Stimulated activated CD4-positive, alpha-beta T cell treated with anti-CD3 and anti-CD28 coated beads, TNF-alpha, amount 100 ng/mL, for 48 hours (primary cell): Measurements from ENCODE around the gene ALDOA.
"Not testable (repeated sequence)": the region's sequence is repeated elsewhere in the genome, so short reads cannot be mapped to it uniquely, and the experiment has no call there.

ENCODE experiments used
- DNase-seq, 3 donors: peaks; one replicate each; pipeline ENCODE4 v3.0.0-alpha.2; 2020; ENCODE audit warnings: low read depth in 3 of 3

ALDOA gene

DNA sequence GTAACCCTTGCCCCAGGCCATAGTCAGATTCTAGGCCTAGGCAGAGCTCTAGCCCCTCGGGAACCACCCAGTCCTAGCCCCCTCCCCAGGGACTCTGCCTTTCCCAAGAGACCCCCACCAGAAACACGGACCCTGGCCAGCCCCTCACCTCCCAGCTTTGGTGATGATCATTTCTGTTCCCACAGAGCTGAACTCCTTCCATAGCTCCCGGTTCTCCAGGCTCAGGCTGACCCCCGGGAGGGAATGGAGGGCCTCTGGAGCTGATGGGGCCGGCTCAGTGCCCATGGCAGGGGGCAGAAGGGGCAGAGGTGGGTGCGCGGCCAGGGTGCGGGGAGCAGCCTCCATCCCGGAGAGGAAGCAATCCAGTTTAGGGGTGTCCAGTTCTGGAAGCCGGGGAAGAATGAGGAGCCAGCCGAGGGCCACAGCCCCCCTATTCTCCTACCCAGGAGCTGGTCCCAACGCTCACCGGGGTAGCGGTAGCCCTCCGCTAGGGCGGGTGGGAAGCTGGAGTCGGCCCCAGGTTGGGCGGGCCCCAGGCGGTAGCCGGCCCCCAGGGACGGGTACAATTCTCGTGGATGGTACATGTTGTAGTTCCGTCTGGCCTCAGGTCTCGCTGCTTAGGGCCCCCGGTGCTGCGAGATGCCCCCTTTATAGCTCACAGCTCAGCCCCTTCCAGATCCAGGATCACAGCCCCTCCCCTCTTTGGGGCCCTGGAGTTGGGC is 25.2 kb downstream of the ALDOA start:
- DNase-seq, result no peak

- peak; percentile 90 to 91 (median 90) for DNase-seq
Observed at GRCh38 chr16:30091474-30092372, 26.2 kb downstream of the ALDOA start, which contains the start of gene TBX6. Gene TBX6 (minus strand): TSS chr16:30091924. CDS start chr16:30091193, 731 bp downstream.

GRCh38 chr16:30092373-30093010 is 26.9 kb downstream of the ALDOA start:
- DNase-seq, result peak; percentile 43 to 61 (median 55)

DNA sequence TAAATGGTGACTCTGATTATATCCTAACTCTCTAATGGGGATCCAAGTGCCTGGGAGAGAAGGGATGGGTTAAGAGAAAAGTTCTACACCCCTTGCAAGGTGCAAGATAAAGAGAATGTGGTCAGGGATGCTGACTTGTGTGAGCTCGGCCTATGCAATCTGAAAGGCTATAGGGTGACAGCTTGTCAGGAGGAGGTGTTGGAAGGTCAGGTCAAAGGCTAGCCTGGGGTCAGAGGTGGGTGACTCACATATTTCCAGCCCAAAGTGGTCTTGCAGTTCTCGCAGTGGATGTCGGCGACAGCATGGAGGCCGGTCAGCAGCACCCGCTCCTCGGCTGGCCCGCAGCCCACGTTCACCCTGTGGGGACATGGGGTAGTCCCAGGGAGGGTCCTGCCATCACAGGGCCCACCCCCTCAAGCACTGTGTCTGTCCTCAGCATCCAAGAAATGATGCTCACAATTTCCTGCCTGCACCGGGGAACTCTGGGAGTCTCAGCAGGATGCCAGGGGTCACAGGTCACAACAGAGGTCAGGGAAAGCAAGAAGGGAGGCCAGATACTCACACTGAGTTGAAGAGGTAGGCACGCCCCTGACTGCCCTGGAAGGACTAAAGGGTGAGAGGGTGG is 29.1 kb downstream of the ALDOA start:
- no peak for DNase-seq

GRCh38 chr16:30095166-30096078 is 29.9 kb downstream of the ALDOA start:
- DNase-seq, result no peak

DNA sequence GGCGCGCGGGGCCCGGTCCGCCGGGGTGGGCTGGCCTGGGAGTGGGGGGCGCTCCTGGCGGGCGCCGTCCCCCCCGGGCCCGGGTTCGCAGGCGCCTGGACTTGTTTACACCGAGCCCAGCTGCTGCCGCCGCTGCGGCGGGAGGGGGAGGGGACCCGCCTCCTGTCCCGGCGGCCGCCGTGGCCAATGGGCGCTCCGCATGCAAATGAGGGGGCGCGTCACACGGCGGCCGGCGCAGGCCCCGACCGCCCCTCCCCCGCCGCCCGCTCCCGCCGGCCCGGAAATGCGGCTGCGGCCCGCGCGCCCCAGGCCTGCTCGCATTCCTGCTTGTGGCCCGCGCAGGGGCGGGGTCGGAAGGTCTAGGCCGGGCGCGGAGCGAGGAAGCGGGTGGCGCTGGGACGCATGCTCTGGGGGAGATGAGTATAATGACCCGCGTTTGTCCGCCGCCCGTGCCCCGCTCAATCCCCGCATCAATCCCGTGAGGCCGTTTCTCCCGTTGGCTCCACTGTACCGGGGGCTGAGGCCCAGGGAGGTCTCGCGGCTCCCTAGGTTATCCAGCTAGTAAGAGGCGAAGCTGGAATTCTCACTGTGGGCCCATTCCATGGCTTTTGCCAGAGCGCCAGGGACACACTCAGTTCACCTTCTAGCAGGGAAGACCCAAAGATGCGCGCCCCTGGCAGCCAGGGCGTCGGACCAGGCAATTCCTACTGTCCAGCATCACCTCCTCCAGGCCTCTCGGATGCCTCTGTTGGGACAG is 30.7 kb downstream of the ALDOA start, which contains the start of gene YPEL3:
TSS of gene YPEL3 (minus strand) at position 109 of the 757 bp plus-strand sequence. CDS start 731 bp downstream, outside the sequence.
- DNase-seq, result peak; percentile 73 to 91 (median 79)

GRCh38 chr16:30096862-30097563 is 31.5 kb downstream of the ALDOA start:
- no peak for DNase-seq

DNA sequence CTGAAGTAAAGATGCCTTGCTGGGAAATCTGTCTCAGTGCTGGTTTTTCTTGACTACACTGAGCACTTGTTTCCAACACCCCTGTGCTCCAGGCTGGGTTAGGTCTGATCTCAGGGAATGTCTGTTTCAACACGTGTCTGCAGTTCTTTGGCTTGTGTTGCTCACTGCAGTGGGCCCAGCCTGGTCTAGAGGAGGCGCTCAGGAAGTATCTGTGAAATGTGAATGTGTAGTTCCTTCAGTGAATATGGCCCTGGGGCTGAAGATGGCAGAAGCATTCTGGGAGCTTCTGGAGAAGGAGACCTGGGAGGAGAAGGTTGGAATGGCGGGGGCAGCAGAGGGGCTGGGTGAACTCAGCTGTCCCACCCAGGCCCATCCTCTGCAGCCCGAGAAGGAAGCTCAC is 38.5 kb downstream of the ALDOA start:
- no peak for DNase-seq

- DNase-seq, result no peak
Observed at GRCh38 chr16:30104492-30104891, 38.9 kb downstream of the ALDOA start.

DNA sequence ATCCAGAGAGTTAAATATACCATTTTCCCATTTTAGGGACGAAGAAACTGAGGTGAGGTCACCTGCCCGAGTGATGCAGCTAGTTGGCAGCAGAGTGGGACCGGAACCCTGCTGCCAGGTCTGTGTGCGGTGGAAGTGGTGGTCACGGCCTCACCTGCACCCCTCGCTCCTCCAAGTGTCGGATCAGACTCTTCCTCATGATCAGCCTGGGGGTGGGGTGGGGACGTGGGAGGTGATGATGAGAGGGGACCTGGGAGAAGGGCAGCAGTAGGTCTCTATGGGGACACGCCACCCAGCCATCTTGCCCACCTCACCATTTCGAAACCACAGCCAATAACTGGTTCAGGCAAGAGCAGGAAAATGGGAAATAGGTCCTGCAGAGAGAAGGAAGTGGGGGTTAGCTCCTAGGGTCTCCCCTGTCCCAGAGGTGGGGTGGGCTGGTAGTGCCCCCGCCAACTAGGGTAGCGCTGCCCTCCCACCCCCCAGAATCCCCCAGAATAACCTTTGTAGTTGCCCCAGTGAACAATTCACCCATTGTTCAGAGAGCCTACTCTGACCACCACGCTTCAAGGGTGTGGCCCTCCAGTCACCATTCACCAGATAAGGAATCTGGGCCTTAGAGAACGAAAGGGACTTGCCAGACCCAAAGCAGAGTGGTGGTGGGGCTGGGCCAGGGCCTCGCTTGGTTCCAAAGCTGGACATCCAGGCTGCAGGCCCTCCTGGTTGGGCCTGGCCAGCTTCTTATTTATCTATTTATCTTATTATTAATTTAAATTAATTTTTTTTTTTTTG is 42.7 kb downstream of the ALDOA start:
- DNase-seq, result no peak

DNA sequence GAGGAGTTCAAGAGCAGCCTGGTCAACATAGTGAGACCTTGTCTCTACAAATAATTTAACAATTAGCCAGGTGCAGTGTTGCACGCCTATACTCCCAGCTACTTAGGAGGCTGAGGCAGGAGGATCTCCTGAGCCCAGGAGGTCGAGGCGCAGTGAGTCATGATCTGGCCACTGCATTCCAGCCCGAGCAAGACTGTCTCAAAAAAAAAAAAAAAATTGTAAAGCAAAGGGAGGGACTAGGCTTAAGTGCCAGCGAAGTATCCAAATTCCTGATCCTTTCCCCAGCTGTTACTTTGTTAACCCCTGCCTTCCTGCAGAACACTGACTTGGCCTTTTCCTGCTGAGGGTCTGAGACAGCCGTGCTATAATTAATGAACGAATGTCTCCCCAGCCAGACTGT is 45.1 kb downstream of the ALDOA start:
- no peak for DNase-seq

- DNase-seq, result peak; percentile 51 to 71 (median 52)
Observed at GRCh38 chr16:30112197-30113030, 46.9 kb downstream of the ALDOA start.

GRCh38 chr16:30113031-30113710 is 47.6 kb downstream of the ALDOA start, which contains the start of gene GDPD3:
Gene GDPD3 (minus strand): TSS chr16:30113537. CDS start chr16:30113478, 59 bp downstream.
- no peak for DNase-seq

DNA sequence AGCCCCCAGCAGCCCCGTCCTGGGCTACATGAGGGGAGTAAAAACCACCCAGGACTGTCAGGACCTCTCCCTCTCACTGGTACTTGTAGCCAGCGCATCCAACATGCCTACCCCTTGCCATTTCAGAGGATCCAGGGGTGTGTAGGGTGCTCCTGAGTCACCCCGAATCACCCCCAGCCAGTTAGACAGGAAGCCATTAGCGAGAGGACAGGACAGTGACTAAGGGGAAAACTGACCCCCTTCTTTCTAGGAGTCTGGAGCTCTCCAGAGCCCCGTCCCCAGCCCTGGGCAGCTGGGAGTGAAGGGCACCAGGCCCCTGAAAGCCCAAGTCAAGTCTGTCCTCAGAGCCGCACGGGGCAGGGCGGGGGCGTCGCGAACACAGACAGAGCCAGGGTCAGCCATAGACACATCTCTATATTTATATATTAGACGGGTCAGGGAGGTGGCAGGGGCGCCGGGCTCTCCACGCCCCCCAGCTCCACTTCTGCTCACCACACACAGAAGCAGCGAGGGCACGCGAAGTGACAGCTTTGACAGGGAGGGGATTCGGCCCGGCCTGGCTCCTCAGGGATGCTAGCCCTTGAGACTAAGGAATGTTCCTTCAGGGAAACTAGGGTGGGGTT is 48.3 kb downstream of the ALDOA start:
- no peak for DNase-seq

DNA sequence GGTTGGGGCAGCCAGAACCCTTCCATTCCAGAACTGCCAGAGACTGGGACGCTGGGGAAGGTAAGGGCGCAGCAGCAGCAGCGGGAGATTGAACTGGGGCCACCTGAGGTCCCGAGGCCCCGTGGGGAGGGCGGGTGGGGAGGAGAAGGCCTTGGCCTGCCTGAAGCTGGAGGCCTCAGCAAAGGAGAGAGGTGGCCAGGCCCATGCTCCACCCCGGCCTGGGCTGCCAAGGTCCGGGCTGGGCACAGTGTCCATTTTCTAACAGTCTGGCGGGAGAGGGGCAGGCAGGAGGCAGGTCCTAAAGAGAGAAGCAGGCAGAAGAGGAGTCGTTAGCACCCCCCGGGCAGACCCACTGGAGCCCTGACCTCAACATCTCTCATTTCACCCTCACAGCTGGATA is 48.9 kb downstream of the ALDOA start:
- no peak for DNase-seq

- not testable (repeated sequence) for DNase-seq
Observed at GRCh38 chr16:30114833-30115232, 49.3 kb downstream of the ALDOA start.
